HepG2 (cell line): ENCODE results near the gene IGFLR1. TPM values are rescaled to one million over a fixed set of nuclear protein-coding genes. Genes with fewer than 3 reads are reported as not detected.

Source experiments
- ELF4 ChIP-seq: sonication (generic); formaldehyde crosslinking; IDR thresholded peaks from 2 replicates; pipeline ENCODE4 v1.5.0; 2020; ENCODE audit warnings: missing genetic modification reagents, mild to moderate bottlenecking, moderate library complexity, borderline replicate concordance
- FLYWCH1 ChIP-seq: sonication (generic); formaldehyde crosslinking; IDR thresholded peaks from 2 replicates; pipeline ENCODE4 v1.8.1; 2023; ENCODE audit warnings: mild to moderate bottlenecking, missing genetic modification reagents
- KMT2A ChIP-seq: sonication (generic); formaldehyde crosslinking; IDR thresholded peaks from 2 replicates; pipeline ENCODE4 v1.4.0; 2020; ENCODE audit warnings: missing genetic modification reagents
- MNT ChIP-seq: fragments of 450-650 bp; IDR thresholded peaks from 2 replicates; pipeline ENCODE4 v1.6.1; 2016
- NFKB2 ChIP-seq: sonication (generic); formaldehyde crosslinking; IDR thresholded peaks from 2 replicates; pipeline ENCODE4 v1.4.0; 2020; ENCODE audit warnings: missing genetic modification reagents, borderline replicate concordance
- NKX3-1 ChIP-seq: sonication (generic); formaldehyde crosslinking; IDR thresholded peaks from 2 replicates; pipeline ENCODE4 v1.5.0; 2020; ENCODE audit warnings: missing genetic modification reagents
- PHF20 ChIP-seq: sonication (generic); formaldehyde crosslinking; IDR thresholded peaks from 2 replicates; pipeline ENCODE4 v1.5.0; 2020; ENCODE audit warnings: mild to moderate bottlenecking, missing genetic modification reagents
- POGK ChIP-seq: sonication (generic); formaldehyde crosslinking; conservative IDR thresholded peaks from 2 replicates; pipeline ENCODE4 v1.8.0; 2022; ENCODE audit warnings: mild to moderate bottlenecking, moderate library complexity, missing genetic modification reagents
- TEF ChIP-seq: sonication (generic); formaldehyde crosslinking; IDR thresholded peaks from 2 replicates; pipeline ENCODE4 v1.5.0; 2020; ENCODE audit warnings: missing genetic modification reagents
- TGIF2 ChIP-seq: IDR thresholded peaks from 2 replicates; pipeline ENCODE4 v1.6.1; 2016; ENCODE audit warnings: control low read depth, missing compliant biosample characterization
- UBTF ChIP-seq: sonication (generic); formaldehyde crosslinking; IDR thresholded peaks from 2 replicates; pipeline ENCODE4 v1.4.0; 2020; ENCODE audit warnings: mild to moderate bottlenecking, missing genetic modification reagents
- ZBTB2 ChIP-seq: sonication (generic); formaldehyde crosslinking; IDR thresholded peaks from 2 replicates; pipeline ENCODE4 v1.8.0; 2022; ENCODE audit warnings: low read depth, missing genetic modification reagents
- ZMYM2 ChIP-seq: sonication (generic); formaldehyde crosslinking; IDR thresholded peaks from 2 replicates; pipeline ENCODE4 v1.8.0; 2022; ENCODE audit warnings: mild to moderate bottlenecking, missing genetic modification reagents
- ZNF563 ChIP-seq: sonication (generic); formaldehyde crosslinking; IDR thresholded peaks from 2 replicates; pipeline ENCODE4 v1.8.0; 2022; ENCODE audit warnings: mild to moderate bottlenecking, moderate library complexity, missing genetic modification reagents
- ZNF572 ChIP-seq: sonication (generic); formaldehyde crosslinking; IDR thresholded peaks from 2 replicates; pipeline ENCODE4 v1.5.1; 2020; ENCODE audit warnings: mild to moderate bottlenecking, missing genetic modification reagents
- ZNF740 ChIP-seq: sonication (generic); formaldehyde crosslinking; IDR thresholded peaks from 2 replicates; pipeline ENCODE4 v1.4.0; 2020; ENCODE audit warnings: missing genetic modification reagents
- ZNF788 ChIP-seq: sonication (generic); formaldehyde crosslinking; IDR thresholded peaks from 2 replicates; pipeline ENCODE4 v1.5.0; 2020; ENCODE audit warnings: mild to moderate bottlenecking, missing genetic modification reagents, borderline replicate concordance
- ZNF790 ChIP-seq: sonication (generic); formaldehyde crosslinking; IDR thresholded peaks from 2 replicates; pipeline ENCODE4 v1.8.0; 2022; ENCODE audit warnings: missing genetic modification reagents, mild to moderate bottlenecking, borderline replicate concordance
- ZNF841 ChIP-seq: sonication (generic); formaldehyde crosslinking; IDR thresholded peaks from 2 replicates; pipeline ENCODE4 v1.8.1; 2023; ENCODE audit warnings: missing genetic modification reagents, borderline replicate concordance
- polyA plus RNA-seq, 8 experiments: library from polyadenylated mRNA; depleted of rRNA in 3 of 8; stranded (reverse) in 7 of 8; unstranded in 1 of 8; fragments of >200 nt; fragmentation: Illumina TruSeq in 4 of 8; extraction: Trizol in 4 of 8; gene quantifications; 2 replicates each; pipeline versions ENCODE4 v1.2.1 to v1.2.3, GENCODE V29; 2011 to 2016; ENCODE audit warnings: low read depth in 4 of 8, missing spikeins in 1 of 8, mixed read lengths in 1 of 8; ENCODE audit not compliant: insufficient read depth in 1 of 8
- total RNA-seq, 5 experiments: library from RNA; depleted of rRNA; stranded (reverse); fragments of >200 nt; fragmentation: Illumina TruSeq; extraction: Trizol; gene quantifications; 2 replicates each; pipeline ENCODE4 v1.2.3, GENCODE V29; 2016; ENCODE audit warnings: low read depth in 1 of 5

IGFLR1 gene
- total and polyA plus RNA-seq, 2 of the 13 experiments (the other 11 are each of a cell fraction or from before 2014, with no cell fraction given), result 5.4 to 8.9 TPM

- 0 out of 2 replicates have a peak, but pooled peaks have one; percentile 39 for TF ChIP-seq POGK (CRISPR knock-in tag)
- peak; percentile 79 for TF ChIP-seq UBTF (CRISPR knock-in tag)
- TF ChIP-seq ZNF563, result no peak
- TF ChIP-seq ZNF572 (CRISPR knock-in tag), result no peak
- no peak for TF ChIP-seq ZMYM2 (CRISPR knock-in tag)
- TF ChIP-seq ZNF788 (CRISPR knock-in tag), result no peak
- TF ChIP-seq TEF, result no peak
- TF ChIP-seq TGIF2 (CRISPR knock-in tag), result peak; percentile 44; the same call in 1 of the 2 replicates
- 0 out of 2 replicates have a peak, but pooled peaks have one; percentile 36 for TF ChIP-seq KMT2A (CRISPR knock-in tag)
- no peak for TF ChIP-seq ZNF841 (CRISPR knock-in tag)
- no peak for TF ChIP-seq ZNF790
- no peak for TF ChIP-seq NFKB2
- 0 out of 2 replicates have a peak, but pooled peaks have one; percentile 38 for TF ChIP-seq ZBTB2
- TF ChIP-seq MNT, result peak; percentile 57
- peak; percentile 71; the same call in 1 of the 2 replicates for TF ChIP-seq ELF4 (CRISPR knock-in tag)
- no peak for TF ChIP-seq ZNF740 (CRISPR knock-in tag)
- no peak for TF ChIP-seq NKX3-1 (CRISPR knock-in tag)
- no peak for TF ChIP-seq FLYWCH1
- TF ChIP-seq PHF20 (CRISPR knock-in tag), result peak; percentile 20; the same call in 1 of the 2 replicates
These were observed 1.6 kb downstream of the IGFLR1 start (continued) for GRCh38 chr19:35740423-35741202.
